Erythroblast (primary cell): ENCODE data around the gene SRSF3.

Source experiments
- DNase-seq, 2 experiments: peaks; one replicate each; lab custom pipeline; 2025; lab: John Stamatoyannopoulos, UW
- GATA1 ChIP-seq: IDR thresholded peaks from 2 replicates; pipeline ENCODE4 v1.6.1; 2011; ENCODE audit warnings: low read depth, mild to moderate bottlenecking, control low read depth, low read length, moderate library complexity
- POLR2A ChIP-seq: IDR thresholded peaks from 2 replicates; pipeline ENCODE4 v1.6.1; 2011; ENCODE audit warnings: mild to moderate bottlenecking, low read length

The SRSF3 gene

DNA sequence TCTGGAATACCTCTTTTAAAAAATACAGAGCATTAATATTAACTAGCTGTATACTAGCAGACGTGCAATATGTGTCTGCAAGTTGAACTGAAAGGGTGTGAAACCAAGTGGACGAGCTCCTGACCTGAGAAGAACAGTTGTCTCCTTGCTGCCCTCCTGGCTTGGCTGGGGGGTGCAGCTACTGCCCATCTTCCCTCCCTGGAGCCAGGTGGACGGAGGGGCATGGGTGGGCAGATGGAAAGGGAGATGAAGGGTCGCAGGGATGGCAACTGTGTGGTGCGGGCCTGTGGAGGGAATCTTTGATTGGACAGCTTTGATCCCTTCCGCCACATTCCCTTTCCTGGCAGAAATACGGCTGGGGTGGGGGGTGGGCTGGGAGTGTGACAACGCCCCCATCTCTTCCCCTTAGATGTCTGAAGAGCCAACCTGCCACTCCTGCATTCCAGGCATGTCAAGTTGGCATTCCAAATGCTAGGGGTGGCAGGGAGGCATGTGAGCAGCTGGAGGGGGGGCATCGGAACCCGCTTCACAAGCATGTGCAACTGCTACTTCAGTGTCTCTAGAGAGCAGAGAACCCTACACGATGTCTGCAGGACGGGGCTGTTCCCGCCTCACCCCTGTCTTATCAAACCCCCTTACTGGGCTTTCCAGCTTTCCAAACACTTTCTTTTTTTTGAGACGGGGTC, 37.3 kb downstream of the SRSF3 start:
- no peak for DNase-seq

DNA sequence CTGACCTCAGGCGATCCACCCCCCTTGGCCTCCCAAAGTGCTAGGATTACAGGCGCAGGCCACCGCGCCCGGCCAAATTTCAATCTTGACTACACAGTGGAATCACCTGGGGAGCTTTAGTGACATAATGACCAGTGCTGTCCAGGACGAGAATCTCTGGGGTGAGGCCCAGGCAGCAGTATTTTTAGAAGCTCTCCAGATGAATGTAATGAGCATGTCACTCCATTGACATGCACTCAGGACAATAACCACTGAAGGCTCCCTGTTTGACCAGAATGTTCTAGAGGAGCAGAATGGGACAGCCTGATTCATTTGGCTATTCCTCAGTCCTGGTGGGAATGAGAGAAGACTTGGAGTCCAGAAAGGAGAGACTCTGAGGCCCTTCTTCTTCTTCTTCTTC, 39.2 kb downstream of the SRSF3 start:
- TF ChIP-seq POLR2A = no peak
- TF ChIP-seq GATA1 = no peak
- DNase-seq = no peak

More for the DNA sequence above, 37.3 kb downstream of the SRSF3 start:
- no peak for TF ChIP-seq GATA1
- TF ChIP-seq POLR2A = no peak

DNA sequence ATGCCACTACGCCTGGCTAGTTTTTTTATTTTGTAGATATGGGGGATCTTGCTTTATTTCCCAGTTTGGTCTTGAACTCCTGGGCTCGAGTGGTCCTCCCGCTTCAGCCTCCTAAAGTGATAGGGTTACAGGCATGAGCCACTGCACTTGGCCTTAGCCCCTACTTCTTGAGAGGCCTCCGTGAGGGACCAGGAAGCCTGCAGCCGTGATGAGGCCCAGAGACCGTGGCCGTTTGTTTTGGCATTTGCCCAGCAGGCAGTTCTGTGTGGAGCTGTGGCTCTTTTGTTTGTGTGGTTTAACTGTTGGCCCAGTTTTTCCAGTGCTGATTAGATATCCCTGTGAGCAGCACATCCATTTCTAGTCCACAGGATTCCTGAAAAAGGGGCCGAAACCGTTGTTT, 39.8 kb downstream of the SRSF3 start:
- no peak for DNase-seq
- TF ChIP-seq POLR2A (no peak), GATA1 (no peak)

DNA sequence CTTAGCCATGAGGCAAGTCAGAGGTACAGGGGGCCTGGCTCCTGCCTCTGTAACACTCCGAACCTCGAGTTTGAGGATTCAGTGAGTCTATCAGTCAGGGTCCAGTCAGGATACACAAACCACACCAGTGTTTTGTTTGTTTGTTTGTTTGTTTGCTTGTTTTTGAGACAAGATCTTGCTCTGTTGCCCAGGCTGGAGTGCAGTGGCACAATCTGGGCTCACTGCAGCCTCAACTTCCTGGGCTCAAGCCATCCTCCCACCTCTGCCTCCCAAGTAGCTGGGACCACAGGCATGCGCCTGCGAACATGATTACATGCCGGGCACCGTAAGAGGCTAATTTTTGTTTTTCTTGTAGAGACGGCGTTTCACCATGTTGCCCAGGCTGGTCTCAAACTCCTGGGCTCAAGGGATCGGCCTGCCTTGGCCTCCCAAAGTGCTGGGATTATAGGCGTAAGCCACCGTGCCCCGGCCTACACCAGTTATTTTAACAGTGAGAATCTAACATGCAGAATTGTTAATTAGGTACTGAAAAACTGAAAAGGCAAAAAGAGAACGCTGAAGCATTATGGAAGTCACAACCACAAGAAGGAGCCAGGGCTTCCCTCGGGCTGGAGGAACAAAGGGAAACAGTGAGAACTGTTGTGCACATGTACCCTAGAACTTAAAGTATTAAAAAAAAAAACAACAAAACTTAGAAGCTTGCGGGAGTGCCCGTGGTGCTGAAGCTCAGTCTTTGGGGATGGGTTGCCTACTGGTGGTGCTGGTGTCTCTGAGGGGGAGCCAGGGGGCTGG, 40.4 kb downstream of the SRSF3 start:
- no peak for DNase-seq
- TF ChIP-seq POLR2A (no peak), GATA1 (no peak)

DNA sequence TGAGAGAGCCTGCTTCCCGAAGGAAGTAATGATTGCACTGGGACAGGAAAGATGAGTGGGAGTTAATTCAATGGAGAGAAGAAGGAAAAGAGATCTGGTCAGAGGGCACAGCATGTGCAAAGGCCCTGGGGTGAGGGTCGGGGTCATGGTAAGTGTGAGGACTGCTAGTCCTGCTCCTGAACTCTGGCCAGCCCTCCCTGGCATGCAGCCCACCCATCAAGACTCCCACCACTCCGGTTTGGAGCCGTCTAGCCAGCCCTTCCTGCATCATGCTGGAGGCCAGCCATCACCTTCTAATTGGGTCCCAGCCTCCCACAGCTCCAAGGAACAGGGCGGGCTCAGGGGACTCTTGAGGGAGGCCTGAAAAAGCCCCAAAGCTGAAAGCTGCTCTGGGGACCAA, 42.1 kb downstream of the SRSF3 start:
- DNase-seq = no peak
- no peak for TF ChIP-seq GATA1
- no peak for TF ChIP-seq POLR2A

GRCh38 chr6:36636687-36637418, 42.7 kb downstream of the SRSF3 start:
- TF ChIP-seq GATA1 (no peak), POLR2A (no peak)
- no peak for DNase-seq

GRCh38 chr6:36638579-36638978, 44.4 kb downstream of the SRSF3 start:
- no peak for DNase-seq
- no peak for TF ChIP-seq POLR2A
- no peak for TF ChIP-seq GATA1

DNA sequence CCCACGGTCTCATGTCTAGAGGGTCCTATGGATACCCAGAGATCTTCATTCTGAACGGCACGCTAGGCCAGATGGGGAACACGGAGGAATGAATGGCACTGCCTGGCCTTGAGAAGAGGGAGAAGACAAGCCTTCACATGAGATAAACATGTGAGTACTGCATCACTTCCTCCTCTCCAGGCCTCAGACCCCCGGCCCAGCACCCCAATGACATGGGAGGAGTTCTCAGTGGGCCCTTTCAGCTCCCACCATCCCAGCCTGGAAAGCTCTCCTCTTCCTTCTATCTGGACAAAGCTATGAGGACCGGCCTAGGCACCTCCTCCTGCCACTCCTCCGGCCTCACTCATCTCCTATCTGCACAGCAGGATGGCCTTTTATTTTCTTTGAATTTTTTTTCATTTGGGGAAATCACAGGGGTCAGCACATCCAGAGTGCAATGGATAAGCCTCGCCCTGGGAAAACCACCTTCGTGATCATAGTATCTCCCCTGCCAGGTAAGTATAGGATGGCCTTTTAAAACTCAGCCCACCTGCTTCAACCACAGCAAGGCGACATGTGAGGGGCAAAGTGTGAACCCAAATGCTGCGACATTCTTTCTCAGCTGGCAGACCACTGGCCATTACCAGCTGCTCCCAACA, 45.1 kb downstream of the SRSF3 start:
- DNase-seq = no peak
- no peak for TF ChIP-seq POLR2A
- no peak for TF ChIP-seq GATA1

- DNase-seq = no peak
- TF ChIP-seq GATA1 = no peak
Measured at GRCh38 chr6:36641543-36641942, 47.4 kb downstream of the SRSF3 start.

DNA sequence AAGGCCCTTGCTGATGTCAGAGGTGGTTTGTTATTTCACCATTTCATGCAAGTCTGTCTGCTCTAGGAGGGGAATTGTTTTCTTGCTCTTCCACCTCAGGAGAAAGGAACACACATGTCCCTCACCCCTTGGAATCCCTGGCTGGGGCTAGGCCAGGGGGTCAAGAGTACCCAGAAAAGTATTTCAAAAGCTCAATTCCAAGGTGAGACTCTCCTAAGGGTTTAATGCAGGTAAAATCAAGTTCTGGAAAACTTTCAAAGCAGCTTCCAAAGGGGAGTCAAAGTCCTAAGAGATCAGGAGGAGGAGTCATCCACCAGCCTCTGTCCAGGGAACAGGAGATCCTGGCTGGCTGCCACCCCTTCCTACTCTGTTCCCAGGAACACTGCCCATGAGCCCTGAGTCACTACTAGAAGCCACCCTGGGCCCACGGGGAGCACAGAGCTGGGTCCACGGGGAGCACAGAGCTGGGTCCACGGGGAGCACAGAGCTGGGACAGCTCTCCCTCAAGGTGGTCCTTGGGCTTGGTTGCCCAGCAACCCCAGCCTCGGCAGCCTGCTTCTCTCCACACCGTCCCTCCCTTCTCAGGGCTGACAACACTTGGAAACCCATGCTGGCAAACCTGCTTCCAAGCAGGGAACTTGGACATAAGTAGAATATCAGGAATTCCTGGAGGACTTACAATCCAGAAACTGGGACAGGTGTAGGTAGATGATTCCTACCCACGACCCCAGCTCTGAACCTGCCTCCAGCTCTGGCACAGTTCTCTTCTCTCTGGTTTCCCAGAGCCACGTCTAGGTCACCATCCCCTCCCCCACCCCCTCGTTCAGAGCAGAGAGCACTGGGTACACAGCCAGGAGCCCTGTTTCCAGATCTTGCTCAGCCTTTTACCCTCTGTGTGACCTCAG, 49.0 kb downstream of the SRSF3 start:
- TF ChIP-seq GATA1 (no peak), POLR2A (no peak)
- no peak for DNase-seq

GRCh38 chr6:36643977-36644376, 49.8 kb downstream of the SRSF3 start:
- no peak for DNase-seq
- TF ChIP-seq POLR2A = no peak
- no peak for TF ChIP-seq GATA1

- TF ChIP-seq GATA1 (no peak), POLR2A (no peak)
Measured at GRCh38 chr6:36649086-36649485, 54.9 kb downstream of the SRSF3 start.

More at GRCh38 chr6:36649086-36649485, 54.9 kb downstream of the SRSF3 start:
- no peak for DNase-seq
